IPS-18a (cell line): ENCODE data around the gene ANGEL1.

Source experiments
- H3K27ac ChIP-seq: one replicate; pipeline ENCODE4 v1.5.1; 2013; ENCODE audit warnings: low read length
- H3K27me3 ChIP-seq: one replicate; pipeline ENCODE4 v1.6.1; 2013; ENCODE audit warnings: mild to moderate bottlenecking, low read length; ENCODE audit not compliant: control insufficient read depth, insufficient read depth
- H3K36me3 ChIP-seq: one replicate; pipeline ENCODE4 v1.6.1; 2013; ENCODE audit warnings: low read depth, low read length; ENCODE audit not compliant: control insufficient read depth
- H3K4me1 ChIP-seq: one replicate; pipeline ENCODE4 v1.6.1; 2013; ENCODE audit warnings: low read depth, low read length; ENCODE audit not compliant: control insufficient read depth
- H3K4me3 ChIP-seq: one replicate; pipeline ENCODE4 v1.5.1; 2013; ENCODE audit warnings: low read length
- H3K9ac ChIP-seq: one replicate; pipeline ENCODE4 v1.6.1; 2013; ENCODE audit warnings: mild to moderate bottlenecking, low read length, moderate library complexity
- H3K9me3 ChIP-seq: one replicate; pipeline ENCODE4 v1.6.1; 2013; ENCODE audit warnings: low read depth, low read length; ENCODE audit not compliant: control insufficient read depth

The ANGEL1 gene

DNA sequence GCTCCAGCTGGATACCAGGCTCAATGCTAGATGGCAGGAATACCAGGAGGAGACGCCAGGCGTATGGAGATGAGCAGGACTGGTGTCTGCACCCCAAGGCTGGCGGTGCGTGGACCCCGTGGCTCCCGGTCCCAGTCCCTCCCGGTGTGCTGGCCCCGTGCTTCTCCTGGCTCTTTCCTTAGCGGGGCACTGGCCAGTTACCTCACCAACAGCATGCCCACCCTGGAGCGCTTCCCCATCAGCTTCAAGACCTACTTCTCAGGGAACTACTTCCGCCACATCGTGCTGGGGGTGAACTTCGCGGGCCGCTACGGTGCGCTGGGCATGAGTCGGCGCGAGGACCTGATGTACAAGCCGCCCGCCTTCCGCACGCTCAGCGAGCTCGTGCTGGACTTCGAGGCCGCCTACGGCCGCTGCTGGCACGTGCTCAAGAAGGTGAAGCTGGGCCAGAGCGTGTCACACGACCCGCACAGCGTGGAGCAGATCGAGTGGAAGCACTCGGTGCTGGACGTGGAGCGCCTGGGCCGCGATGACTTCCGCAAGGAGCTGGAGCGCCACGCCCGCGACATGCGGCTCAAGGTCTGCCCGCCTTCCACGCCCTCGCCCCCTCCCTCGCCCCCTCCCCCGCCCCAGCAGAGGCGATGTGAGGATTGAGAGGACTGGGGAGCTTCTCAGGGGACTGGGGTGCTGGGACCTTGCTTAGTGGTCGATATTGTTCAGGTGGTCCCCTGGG is 36.8 kb downstream of the ANGEL1 start:
- Histone ChIP-seq H3K4me1 (peaks cover 11% of the 10 kb centered on the region), H3K27ac (no peak overlapping the region), H3K9ac (no peak overlapping the region), H3K36me3 (no peaks in the 10 kb centered on the region), H3K4me3 (no peak overlapping the region), H3K27me3 (no peaks in the 10 kb centered on the region), H3K9me3 (no peaks in the 10 kb centered on the region)

DNA sequence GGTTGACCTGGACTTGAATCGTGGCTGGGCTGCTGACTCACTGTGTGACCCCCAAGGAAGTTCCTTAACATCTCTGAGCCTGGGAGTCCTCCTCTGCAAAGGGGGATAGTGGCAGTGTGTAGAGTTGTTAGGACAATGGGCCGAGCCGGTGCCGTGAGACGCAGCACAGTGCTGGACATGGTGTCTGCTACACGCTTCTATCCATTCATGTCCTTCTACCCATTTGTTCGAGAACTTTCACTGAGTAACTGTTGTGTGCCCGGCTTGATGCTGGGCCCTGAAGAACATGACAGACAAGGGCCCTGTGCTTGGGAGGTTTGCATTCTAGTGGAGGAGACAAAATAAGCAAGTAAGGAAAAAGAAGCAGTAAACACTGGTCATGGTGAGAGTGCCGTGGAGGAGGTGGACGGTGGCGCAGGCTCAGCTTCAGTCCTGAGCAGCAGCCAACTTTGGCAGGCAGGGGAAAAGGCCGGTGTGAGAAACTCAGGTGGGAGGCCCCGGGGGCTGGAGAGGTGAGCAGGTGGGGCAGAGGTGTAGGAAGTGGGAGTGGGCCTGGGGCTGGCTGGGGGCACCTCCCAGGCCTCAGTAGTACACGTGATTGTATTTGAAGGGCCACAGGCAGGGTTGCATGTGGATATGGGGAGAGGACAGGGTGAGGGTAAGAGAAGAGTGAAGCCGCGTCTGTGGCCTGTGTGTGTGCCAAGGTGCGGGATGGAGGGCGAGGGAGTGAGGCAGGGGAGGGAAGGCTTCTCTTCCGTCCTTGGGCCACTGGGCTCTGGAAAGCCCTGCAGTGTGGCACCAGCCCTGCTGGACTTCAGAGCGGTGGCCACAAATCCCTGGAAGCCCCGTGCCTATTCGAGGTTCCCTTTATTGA is 37.6 kb downstream of the ANGEL1 start:
- Histone ChIP-seq H3K4me3 (no peak overlapping the region), H3K27ac (no peak overlapping the region), H3K4me1 (peaks cover 11% of the 10 kb centered on the region), H3K36me3 (no peaks in the 10 kb centered on the region), H3K9me3 (no peaks in the 10 kb centered on the region), H3K9ac (no peak overlapping the region), H3K27me3 (no peaks in the 10 kb centered on the region)

DNA sequence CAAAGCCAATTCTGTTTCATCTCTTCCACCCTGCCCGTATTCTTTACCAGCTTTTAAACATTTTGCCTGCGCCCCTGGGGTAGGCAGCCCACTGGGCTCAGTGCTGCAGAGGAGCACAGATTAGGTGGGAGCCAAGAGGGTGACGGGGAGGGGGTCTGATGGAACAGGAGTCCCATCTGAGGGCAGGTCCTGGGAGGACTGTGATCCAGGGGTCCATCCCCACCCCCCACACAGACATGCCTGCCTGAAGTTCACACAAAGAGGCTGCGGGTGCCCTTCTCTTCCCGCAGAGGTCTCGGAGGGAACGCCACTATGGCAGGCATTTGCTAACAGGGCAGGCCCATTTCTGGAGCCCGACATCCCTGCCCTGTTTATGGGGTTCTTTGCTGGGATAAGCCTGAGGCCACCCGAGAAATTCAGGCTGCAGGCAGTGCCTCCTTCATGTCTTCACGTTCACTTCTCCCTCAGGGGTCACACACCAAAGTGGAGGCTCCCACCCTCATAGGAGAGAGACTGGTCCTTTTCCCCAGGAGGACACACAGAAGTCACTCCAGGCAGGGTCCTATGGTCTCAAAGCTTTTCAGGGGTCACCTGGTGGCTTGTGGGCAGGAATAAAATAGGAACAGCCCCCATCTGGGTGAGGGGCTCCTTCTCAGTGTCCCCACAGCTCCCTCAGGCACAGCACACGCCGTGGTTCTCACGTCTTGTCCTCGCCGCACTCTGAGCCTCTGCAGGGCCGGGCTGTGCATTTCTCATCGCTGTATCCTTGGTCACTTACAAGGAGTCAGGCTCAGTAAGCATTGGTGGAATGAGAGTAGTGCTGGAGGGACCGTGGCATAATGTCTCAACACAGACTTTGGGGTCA is 38.5 kb downstream of the ANGEL1 start:
- no peaks in the 10 kb centered on the region for H3K27me3 ChIP-seq
- no peaks in the 10 kb centered on the region for H3K36me3 ChIP-seq
- H3K27ac ChIP-seq = no peak overlapping the region
- no peak overlapping the region for H3K4me3 ChIP-seq
- H3K4me1 ChIP-seq = peaks cover 11% of the 10 kb centered on the region
- H3K9ac ChIP-seq = no peak overlapping the region
- no peaks in the 10 kb centered on the region for H3K9me3 ChIP-seq

GRCh38 chr14:76773188-76773885 is 39.3 kb downstream of the ANGEL1 start:
- Histone ChIP-seq H3K27ac (no peak overlapping the region), H3K4me1 (peaks cover 11% of the 10 kb centered on the region), H3K27me3 (no peaks in the 10 kb centered on the region), H3K9me3 (no peaks in the 10 kb centered on the region), H3K36me3 (no peaks in the 10 kb centered on the region), H3K9ac (no peak overlapping the region), H3K4me3 (no peak overlapping the region)

- Histone ChIP-seq H3K4me3 (no peak overlapping the region), H3K4me1 (peaks cover 17% of the 10 kb centered on the region), H3K9me3 (no peaks in the 10 kb centered on the region), H3K9ac (no peak overlapping the region), H3K27ac (peak overlapping the region; percentile 16), H3K36me3 (no peaks in the 10 kb centered on the region), H3K27me3 (no peaks in the 10 kb centered on the region)
These were observed 40.1 kb downstream of the ANGEL1 start for GRCh38 chr14:76772300-76773187.

GRCh38 chr14:76771437-76771980 is 41.2 kb downstream of the ANGEL1 start:
- Histone ChIP-seq H3K9me3 (no peaks in the 10 kb centered on the region), H3K4me3 (no peak overlapping the region), H3K9ac (no peak overlapping the region), H3K4me1 (peaks cover 16% of the 10 kb centered on the region), H3K27ac (no peak overlapping the region), H3K36me3 (no peaks in the 10 kb centered on the region), H3K27me3 (no peaks in the 10 kb centered on the region)

DNA sequence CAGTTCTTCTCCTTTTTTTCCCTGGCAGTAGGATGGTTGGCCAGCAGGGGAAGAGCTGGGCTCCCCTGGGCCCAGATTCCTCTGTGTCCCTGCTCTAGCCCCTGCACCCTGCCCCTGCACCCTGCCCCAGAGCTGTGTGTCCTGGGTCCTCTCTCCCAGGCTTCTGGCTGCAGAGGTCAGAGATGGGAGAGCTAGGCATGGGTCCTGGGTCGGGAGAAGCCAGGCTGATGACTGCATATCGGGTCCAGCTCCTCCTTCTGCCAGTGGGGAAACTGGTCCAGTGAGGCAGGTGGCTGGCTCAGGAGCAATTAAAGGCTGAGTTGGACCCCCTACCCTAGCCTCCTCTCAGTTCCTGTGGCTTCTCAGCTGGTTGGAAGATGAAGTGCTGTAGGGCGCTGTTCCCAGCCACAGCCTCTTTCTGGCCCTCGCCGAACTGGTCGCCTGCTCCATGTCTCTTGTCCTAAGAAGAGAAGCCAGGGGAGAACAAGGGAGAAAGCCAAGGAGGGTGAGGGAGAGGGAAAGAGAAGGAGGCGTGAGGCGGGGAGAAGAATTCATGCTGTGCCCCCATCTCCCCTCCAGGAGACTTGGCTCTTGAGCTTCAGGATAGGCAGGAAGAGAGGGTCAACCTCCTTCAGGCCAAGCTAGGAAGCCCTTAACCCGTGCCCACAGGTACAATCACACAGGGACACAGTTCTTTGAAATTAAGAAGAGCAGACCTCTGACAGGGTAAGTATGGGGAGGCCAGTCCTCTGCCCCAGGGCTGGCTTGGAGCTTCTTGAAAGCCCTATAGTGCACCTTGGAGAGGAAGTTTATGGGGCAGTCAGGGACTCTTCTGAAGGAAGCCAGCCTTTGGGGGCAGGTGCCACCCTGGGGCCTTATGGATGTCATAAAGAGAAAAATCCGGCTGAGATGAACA is 41.9 kb downstream of the ANGEL1 start:
- Histone ChIP-seq H3K27me3 (no peaks in the 10 kb centered on the region), H3K4me3 (no peak overlapping the region), H3K4me1 (peaks cover 14% of the 10 kb centered on the region), H3K27ac (no peak overlapping the region), H3K9ac (no peak overlapping the region), H3K36me3 (no peaks in the 10 kb centered on the region), H3K9me3 (no peaks in the 10 kb centered on the region)

DNA sequence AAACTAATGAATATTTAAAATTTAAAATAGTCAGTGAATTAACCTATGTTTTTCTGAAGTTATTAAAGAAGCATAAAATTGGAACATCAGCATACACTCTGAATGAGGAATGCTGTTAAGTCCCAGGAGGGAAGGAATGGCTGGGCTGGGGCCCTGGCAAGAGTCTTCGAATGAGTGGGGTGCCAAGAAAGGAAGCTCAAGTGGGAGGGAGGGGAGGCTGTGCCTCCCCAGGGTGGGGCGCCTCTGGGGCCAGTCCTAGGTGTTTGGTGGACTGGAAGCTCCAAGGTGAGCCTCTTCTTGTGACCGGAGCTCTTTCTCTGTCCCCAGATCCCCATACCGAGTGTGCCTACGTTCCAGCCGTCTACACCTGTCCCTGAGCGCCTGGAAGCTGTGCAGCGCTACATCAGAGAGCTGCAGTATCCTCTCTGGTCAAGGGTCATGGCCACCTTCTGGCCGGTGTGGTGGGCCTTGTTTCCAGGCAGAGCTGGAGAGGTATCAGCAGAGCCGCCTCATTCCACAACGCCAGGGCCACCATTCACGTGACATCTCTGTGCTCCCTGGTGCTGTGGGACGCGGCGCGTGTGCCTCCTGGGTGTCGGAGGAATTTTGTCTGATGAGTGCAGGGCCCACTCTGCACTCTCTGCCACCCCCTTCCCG is 42.9 kb downstream of the ANGEL1 start:
- H3K27ac ChIP-seq = no peak overlapping the region
- no peaks in the 10 kb centered on the region for H3K36me3 ChIP-seq
- H3K4me3 ChIP-seq = no peak overlapping the region
- H3K4me1 ChIP-seq = peaks cover 14% of the 10 kb centered on the region
- H3K9ac ChIP-seq = no peak overlapping the region
- H3K9me3 ChIP-seq = no peaks in the 10 kb centered on the region
- H3K27me3 ChIP-seq = no peaks in the 10 kb centered on the region

DNA sequence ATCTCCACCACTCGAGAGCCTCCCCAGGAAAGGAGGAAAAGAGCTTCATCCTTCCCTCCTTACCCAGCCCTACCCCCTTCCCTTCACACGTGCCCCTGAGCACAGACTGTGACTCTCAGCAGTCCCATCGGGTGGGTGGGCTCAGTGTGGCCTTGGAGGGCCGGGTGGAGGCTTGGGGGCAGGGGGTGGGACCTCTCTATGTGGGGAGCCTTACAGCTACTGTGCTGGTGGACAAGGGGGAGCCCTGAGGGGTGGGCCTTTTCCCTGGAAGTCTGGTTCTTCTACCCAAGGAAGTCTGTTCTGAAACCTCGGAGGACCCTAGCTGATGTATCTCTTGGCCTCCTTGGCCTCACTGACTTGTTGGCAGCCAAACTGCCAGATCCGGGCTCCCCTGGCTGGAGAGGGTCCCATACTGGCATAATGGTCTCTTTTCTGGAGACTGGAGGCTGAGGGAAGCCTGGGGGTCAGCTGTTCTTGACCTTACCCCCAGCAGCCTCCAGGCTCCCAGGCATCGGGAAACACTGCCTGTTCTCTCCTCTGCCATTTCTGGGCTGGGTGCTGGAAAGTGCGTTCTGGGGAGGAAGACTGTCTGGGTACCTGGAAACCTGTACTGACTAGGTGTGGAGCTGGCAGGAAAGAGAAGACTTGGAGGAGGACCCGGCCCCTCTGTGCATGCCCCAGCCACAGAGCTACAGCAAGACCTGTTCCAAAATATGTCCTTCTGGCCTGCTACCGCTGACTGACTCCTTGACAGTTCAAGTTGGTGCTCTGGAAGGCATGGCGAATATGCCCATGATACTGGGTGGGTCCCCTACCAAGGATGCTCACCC is 43.8 kb downstream of the ANGEL1 start:
- peaks cover 3% of the 10 kb centered on the region for H3K27me3 ChIP-seq
- H3K27ac ChIP-seq = no peak overlapping the region
- H3K36me3 ChIP-seq = no peaks in the 10 kb centered on the region
- peaks cover 14% of the 10 kb centered on the region for H3K4me1 ChIP-seq
- no peaks in the 10 kb centered on the region for H3K9me3 ChIP-seq
- H3K4me3 ChIP-seq = no peak overlapping the region
- no peak overlapping the region for H3K9ac ChIP-seq
